Temporal lobe (tissue), 1 donor: ENCODE data around the gene LTA4H. TPM values are rescaled to one million over a fixed set of nuclear protein-coding genes. Genes with fewer than 3 reads are reported as not detected.

Experiments
- total RNA-seq: library from RNA; depleted of rRNA; stranded (reverse); fragments of >200 nt; gene quantifications from one replicate; pipeline ENCODE4 v1.2.3, GENCODE V29; 2014

The LTA4H gene
- total RNA-seq, 1 donor from 2014 or later = 31.0 TPM

Other genes starting within 250 kb of the LTA4H start
- gene NTN4, start 244.8 kb downstream of the LTA4H start, total RNA-seq = 51.1 TPM
- gene SNRPF, start 176.6 kb downstream of the LTA4H start, total RNA-seq = 16.0 TPM
- not detected for gene CCDC38, start 93.0 kb downstream of the LTA4H start, total RNA-seq
- gene AMDHD1, start 92.3 kb downstream of the LTA4H start, total RNA-seq = 0.25 TPM
- under 0.01 TPM for gene HAL, start 39.2 kb downstream of the LTA4H start, total RNA-seq
- gene ELK3, start 158.8 kb upstream of the LTA4H start, total RNA-seq = 2.5 TPM